ENCODE results near the gene CDC42. TPM values are rescaled to one million over a fixed set of nuclear protein-coding genes. Genes with fewer than 3 reads are reported as not detected.

The CDC42 gene
- total RNA-seq, 1 donor from 2014 or later = 326 TPM

- no peak for DNase-seq (ENCODE audit: low spot score)
These were observed 75.9 kb downstream of the CDC42 start for GRCh38 chr1:22128392-22128791.

GRCh38 chr1:22129501-22130117, 77.1 kb downstream of the CDC42 start:
- DNase-seq (ENCODE audit: low spot score) = no peak

DNA sequence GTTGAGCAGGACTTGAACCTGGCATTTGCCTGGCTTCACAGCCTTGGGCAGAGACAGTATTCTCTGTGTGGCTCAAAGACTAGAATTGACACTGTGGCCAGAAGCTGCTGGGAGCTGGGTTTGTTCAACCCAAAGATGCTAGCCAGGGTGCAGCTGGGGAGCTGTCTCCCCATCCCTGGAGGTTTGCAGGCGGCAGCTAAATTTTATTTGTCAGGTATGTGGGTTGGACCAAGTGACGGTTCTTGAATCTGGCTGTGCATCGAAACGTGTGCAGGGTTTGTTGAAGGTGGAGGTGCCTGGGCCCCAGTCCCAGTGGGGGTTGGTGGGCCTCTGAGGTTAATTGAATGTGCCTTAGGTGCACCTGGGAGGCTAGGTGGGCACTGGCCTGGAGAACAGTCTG, 78.6 kb downstream of the CDC42 start:
- no peak for DNase-seq (ENCODE audit: low spot score)

- DNase-seq (ENCODE audit: low spot score) = no peak
These were observed 79.5 kb downstream of the CDC42 start for GRCh38 chr1:22131875-22132486.

DNA sequence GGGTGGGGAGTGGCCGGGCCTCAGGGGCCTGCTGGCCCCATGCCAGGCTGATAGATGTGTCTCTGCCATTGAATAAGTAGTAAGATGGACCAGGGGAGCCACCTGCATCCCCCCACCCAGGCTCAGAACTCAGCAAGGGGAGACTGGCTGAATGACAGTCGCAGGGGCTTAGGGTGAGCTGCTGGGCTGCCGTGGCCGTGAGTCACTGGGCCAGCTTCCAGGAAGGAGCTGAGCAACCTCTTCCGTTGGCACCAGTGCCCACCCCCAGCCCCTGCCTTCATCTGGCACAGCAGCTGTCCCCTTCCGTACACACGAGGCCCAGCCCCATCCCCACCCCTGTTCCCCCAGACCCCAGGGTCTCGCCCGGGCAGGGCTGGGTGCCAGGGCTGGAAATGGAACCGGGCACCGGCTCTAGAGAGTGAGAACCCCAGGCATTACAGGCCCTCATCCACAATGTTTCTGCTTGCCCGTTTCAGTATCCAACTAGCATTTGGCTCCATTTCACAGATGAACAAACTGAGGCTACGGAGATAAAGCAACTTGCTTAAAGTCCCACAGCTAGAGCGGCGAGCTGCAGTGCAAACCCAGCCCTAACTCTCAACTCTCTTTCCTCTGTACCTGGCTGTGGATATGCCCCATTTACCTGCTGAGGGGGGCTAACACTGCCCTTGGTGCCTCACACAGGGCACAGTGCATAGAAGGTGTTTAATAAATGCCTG, 80.2 kb downstream of the CDC42 start:
- no peak for DNase-seq (ENCODE audit: low spot score)

GRCh38 chr1:22133247-22133930, 80.9 kb downstream of the CDC42 start:
- DNase-seq (ENCODE audit: low spot score) = no peak

- no peak for DNase-seq (ENCODE audit: low spot score)
These were observed 81.4 kb downstream of the CDC42 start for GRCh38 chr1:22133931-22134324.

- DNase-seq (ENCODE audit: low spot score) = no peak
These were observed 84.7 kb downstream of the CDC42 start for GRCh38 chr1:22137004-22137720.

DNA sequence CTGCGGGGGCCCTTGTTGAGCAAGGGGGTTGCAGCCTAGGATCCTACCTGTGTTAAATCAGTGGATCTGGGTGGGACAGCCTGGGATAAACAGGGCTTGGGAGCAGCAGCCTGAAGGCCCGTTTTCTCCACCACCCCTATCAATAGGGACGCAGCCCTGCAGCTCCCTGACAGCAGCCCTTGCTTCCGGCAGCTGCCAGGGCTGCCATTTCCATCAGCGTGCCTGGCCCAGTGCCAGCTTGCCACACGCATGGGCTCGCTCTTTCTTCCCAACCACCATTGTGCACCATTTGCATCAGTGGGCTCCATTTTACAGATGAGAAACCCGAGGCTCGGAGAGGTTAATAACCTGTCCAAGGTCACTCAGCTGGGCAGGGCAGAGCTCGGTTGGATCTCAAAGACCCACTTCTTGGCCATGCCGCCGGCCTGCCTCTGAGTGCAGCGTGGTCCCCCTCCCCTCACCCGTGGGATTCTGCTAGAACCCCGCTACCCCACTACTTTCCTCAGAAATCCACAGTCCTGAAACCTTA, 86.6 kb downstream of the CDC42 start:
- no peak for DNase-seq (ENCODE audit: low spot score)

DNA sequence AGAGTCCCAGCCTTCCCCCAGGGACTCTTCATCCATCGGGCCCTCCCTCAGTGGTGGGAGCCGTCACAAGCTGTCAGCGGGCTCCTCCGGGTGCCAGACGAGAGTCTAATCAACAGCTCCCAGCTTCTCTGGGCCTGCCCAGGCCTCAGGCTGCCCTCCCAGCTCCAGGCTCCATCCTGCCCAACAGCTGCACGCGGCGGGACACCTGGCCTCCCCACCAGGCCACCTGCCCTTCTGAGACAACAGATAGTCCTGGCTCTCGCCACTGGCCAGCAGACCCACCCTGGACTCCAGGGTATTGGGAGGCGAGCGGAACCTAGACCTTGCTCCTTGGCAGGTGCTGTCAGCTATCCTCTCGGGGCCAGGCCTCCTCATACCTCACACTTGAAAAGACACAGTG, 87.3 kb downstream of the CDC42 start:
- no peak for DNase-seq (ENCODE audit: low spot score)

Other genes with a start within 250 kb of the CDC42 start
- gene LDLRAD2, start 240.4 kb upstream of the CDC42 start, total RNA-seq = 1.1 TPM
- 298 TPM for gene HSPG2, start 115.4 kb upstream of the CDC42 start, total RNA-seq
- gene CELA3B, start 75.7 kb upstream of the CDC42 start, total RNA-seq = not detected
- not detected for gene CELA3A, start 51.1 kb upstream of the CDC42 start, total RNA-seq
- gene WNT4, start 90.4 kb downstream of the CDC42 start, total RNA-seq = 3.7 TPM